SU-DHL-6 (cell line): ENCODE data around the gene PCYOX1L.

Source experiments
- H2AFZ ChIP-seq: fragments of 200-600 bp; sonication (generic); 2 replicates; pipeline ENCODE4 v1.6.1; 2014; ENCODE audit warnings: low read depth, mild to moderate bottlenecking, moderate library complexity, mixed read lengths, antibody characterized with exemption, low read length; ENCODE audit not compliant: severe bottlenecking
- H3F3A ChIP-seq: fragments of 200-600 bp; shearing (Covaris generic); 2 replicates; pipeline ENCODE4 v1.6.0; 2016; ENCODE audit warnings: antibody characterized with exemption, mild to moderate bottlenecking; ENCODE audit not compliant: insufficient read depth
- H3K27ac ChIP-seq: fragments of 200-600 bp; sonication (generic); 2 replicates; pipeline ENCODE4 v1.5.1; 2016; ENCODE audit warnings: low read depth, mild to moderate bottlenecking, low read length, moderate library complexity, mixed read lengths
- H3K27me3 ChIP-seq: fragments of 200-600 bp; sonication (generic), shearing (Covaris generic); 2 replicates; pipeline ENCODE4 v1.6.0; 2014; ENCODE audit warnings: mild to moderate bottlenecking, low read length
- H3K36me3 ChIP-seq: fragments of 200-600 bp; sonication (generic); 2 replicates; pipeline ENCODE4 v1.6.1; 2014; ENCODE audit warnings: mild to moderate bottlenecking, low read length, mixed read lengths
- H3K4me2 ChIP-seq: fragments of 300-600, 200-600 bp; shearing (Covaris generic), sonication (generic); 2 replicates; pipeline ENCODE4 v1.6.0; 2014; ENCODE audit warnings: low read length, low read depth, mild to moderate bottlenecking; ENCODE audit not compliant: poor library complexity, severe bottlenecking
- H3K4me3 ChIP-seq: fragments of 200-600 bp; sonication (generic); 2 replicates; pipeline ENCODE4 v1.5.1; 2014; ENCODE audit warnings: antibody characterized with exemption, low read length, mild to moderate bottlenecking, mixed read lengths; ENCODE audit not compliant: insufficient read depth, poor library complexity, severe bottlenecking
- H3K79me2 ChIP-seq: fragments of 200-600 bp; sonication (generic); 2 replicates; pipeline ENCODE4 v1.6.1; 2014; ENCODE audit warnings: mild to moderate bottlenecking, low read length, moderate library complexity; ENCODE audit not compliant: insufficient read depth
- H3K9ac ChIP-seq: fragments of 200-600 bp; sonication (generic); 2 replicates; pipeline ENCODE4 v1.7.0; 2014; ENCODE audit warnings: mild to moderate bottlenecking, low read length
- H3K9me2 ChIP-seq: fragments of 200-600 bp; sonication (generic); replicated peaks from 2 replicates; pipeline ENCODE4 v1.6.1; 2014; ENCODE audit warnings: low read length; ENCODE audit not compliant: insufficient read depth
- H3K9me3 ChIP-seq: fragments of 200-600 bp; sonication (generic); 2 replicates; pipeline ENCODE4 v1.6.1; 2014; ENCODE audit warnings: low read length, mixed read lengths; ENCODE audit not compliant: insufficient read depth
- H4K20me1 ChIP-seq: fragments of 200-600 bp; sonication (generic); 2 replicates; pipeline ENCODE4 v1.6.1; 2014; ENCODE audit warnings: low read depth, mild to moderate bottlenecking, antibody characterized with exemption, low read length, moderate library complexity, mixed read lengths
- CTCF ChIP-seq: fragments of 200-600 bp; sonication (generic); IDR thresholded peaks from one replicate; pipeline ENCODE4 v1.5.1; 2017; ENCODE audit warnings: antibody characterized with exemption, mild to moderate bottlenecking, low read length, moderate library complexity; ENCODE audit not compliant: insufficient read depth, poor library complexity, severe bottlenecking
- EZH2phosphoT487 ChIP-seq: fragments of 200-600 bp; sonication (generic), shearing (Covaris generic); conservative IDR thresholded peaks from 2 replicates; pipeline ENCODE4 v1.6.1; 2018; ENCODE audit warnings: mild to moderate bottlenecking, antibody characterized with exemption, low read length, moderate library complexity, mixed read lengths

Gene PCYOX1L

DNA sequence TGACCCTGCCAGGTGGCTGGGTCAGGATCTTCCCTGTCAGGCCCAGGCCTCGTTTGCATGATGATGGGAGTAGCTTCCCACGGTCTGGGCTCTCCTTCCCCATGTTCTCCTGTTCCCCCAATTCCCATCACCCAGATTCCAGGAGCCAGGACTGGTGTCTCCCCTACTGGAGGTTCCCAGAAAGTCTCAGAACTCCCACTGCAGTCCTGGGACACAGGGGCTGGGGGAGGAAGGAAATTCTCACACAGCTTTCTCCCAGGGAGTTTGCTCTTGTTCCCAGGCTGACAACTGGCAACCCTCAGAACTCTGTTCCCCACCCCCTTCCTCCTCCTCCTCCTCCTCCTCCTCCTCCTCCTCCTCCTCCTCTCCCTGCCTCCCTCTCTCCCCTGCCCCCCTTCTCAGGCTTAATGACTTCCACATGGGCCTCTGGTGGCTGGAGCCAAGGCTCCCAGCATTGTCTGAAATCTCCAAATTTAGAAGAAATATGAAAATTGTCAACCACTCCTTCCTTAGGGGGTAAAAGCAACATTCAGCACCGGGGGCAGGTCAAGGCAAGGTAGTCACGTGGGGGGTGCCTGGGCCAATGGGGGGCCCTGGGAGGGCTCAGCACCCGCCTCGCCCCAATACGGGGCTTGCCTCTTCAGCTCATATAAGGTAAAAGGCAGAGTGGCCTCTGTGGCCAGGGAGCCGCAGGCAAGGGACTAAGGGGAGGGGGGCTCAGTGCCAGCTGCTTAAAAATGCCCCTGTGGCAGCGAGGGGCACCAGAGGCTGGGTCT lies 48.5 kb downstream of the PCYOX1L start:
- no peaks in the 10 kb centered on the region for H3K9me3 ChIP-seq
- H3K4me2 ChIP-seq, result no peak overlapping the region
- TF ChIP-seq EZH2phosphoT487, result no peak
- TF ChIP-seq CTCF, result no peak
- no peaks in the 10 kb centered on the region for H3K36me3 ChIP-seq
- no peaks in the 10 kb centered on the region for H3K79me2 ChIP-seq
- no peak overlapping the region for H3K4me3 ChIP-seq
- H3F3A ChIP-seq, result no peaks in the 10 kb centered on the region
- no peaks in the 10 kb centered on the region for H3K9me2 ChIP-seq
- H3K27ac ChIP-seq, result no peak overlapping the region
- no peaks in the 10 kb centered on the region for H4K20me1 ChIP-seq
- no peak overlapping the region for H2AFZ ChIP-seq
- H3K27me3 ChIP-seq, result no peaks in the 10 kb centered on the region
- no peak overlapping the region for H3K9ac ChIP-seq

DNA sequence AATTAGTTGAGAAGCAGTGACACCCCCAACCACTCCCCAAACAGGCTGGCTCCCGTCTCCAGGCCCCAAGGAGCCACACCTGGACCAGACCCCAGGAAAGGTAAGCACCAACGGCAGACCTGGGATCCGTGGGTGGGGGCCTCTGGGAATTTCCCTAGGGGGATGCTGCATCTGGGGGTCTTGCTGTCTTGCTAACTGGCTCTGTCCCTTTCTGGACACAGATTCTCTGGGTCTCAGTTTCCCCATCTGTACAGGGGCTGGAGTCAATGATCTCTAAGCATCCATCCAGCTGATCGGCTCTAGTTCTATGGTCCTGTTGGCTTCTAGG lies 49.1 kb downstream of the PCYOX1L start:
- no peaks in the 10 kb centered on the region for H3K79me2 ChIP-seq
- H3K4me2 ChIP-seq, result no peak overlapping the region
- no peak overlapping the region for H3K9ac ChIP-seq
- H3K27ac ChIP-seq, result no peak overlapping the region
- no peak overlapping the region for H2AFZ ChIP-seq
- H3K4me3 ChIP-seq, result no peak overlapping the region
- no peaks in the 10 kb centered on the region for H3K9me2 ChIP-seq
- no peaks in the 10 kb centered on the region for H3K27me3 ChIP-seq
- H4K20me1 ChIP-seq, result no peaks in the 10 kb centered on the region
- no peaks in the 10 kb centered on the region for H3K9me3 ChIP-seq
- TF ChIP-seq EZH2phosphoT487 (no peak), CTCF (no peak)
- H3K36me3 ChIP-seq, result no peaks in the 10 kb centered on the region
- no peaks in the 10 kb centered on the region for H3F3A ChIP-seq

GRCh38 chr5:149407323-149408251 lies 49.7 kb downstream of the PCYOX1L start:
- no peaks in the 10 kb centered on the region for H3F3A ChIP-seq
- H3K9me2 ChIP-seq, result no peaks in the 10 kb centered on the region
- no peak overlapping the region for H2AFZ ChIP-seq
- H3K79me2 ChIP-seq, result no peaks in the 10 kb centered on the region
- H3K4me3 ChIP-seq, result no peak overlapping the region
- TF ChIP-seq CTCF (no peak), EZH2phosphoT487 (no peak)
- no peaks in the 10 kb centered on the region for H3K27me3 ChIP-seq
- H3K36me3 ChIP-seq, result no peaks in the 10 kb centered on the region
- H3K27ac ChIP-seq, result no peak overlapping the region
- no peak overlapping the region for H3K9ac ChIP-seq
- H4K20me1 ChIP-seq, result no peaks in the 10 kb centered on the region
- H3K4me2 ChIP-seq, result no peak overlapping the region
- H3K9me3 ChIP-seq, result no peaks in the 10 kb centered on the region
